Progenitor cell of endocrine pancreas (in vitro differentiated cells): ENCODE data around the gene PRUNE1. TPM values are rescaled to one million over a fixed set of nuclear protein-coding genes. Genes with fewer than 3 reads are reported as not detected.

Experiments used
- DNase-seq: peaks from one replicate; pipeline ENCODE4 v3.0.0; 2021; ENCODE audit warnings: low spot score; ENCODE audit not compliant: unreplicated experiment
- H3K27ac Mint-ChIP-seq: 2 replicates; pipeline ENCODE4 v1.8.0; 2021; ENCODE audit warnings: mild to moderate bottlenecking, moderate library complexity, mixed read lengths
- H3K27me3 Mint-ChIP-seq: 2 replicates; pipeline ENCODE4 v1.8.0; 2021; ENCODE audit warnings: mixed read lengths
- H3K36me3 Mint-ChIP-seq: 2 replicates; pipeline ENCODE4 v1.8.0; 2022; ENCODE audit warnings: mixed read lengths; ENCODE audit not compliant: insufficient read depth
- H3K4me1 Mint-ChIP-seq: 2 replicates; pipeline ENCODE4 v1.8.0; 2021; ENCODE audit warnings: low read depth, mixed read lengths
- H3K4me3 Mint-ChIP-seq: 2 replicates; pipeline ENCODE4 v1.8.0; 2021; ENCODE audit warnings: low read depth, mild to moderate bottlenecking, moderate library complexity, mixed read lengths
- H3K9me3 Mint-ChIP-seq: 2 replicates; pipeline ENCODE4 v1.8.0; 2021; ENCODE audit warnings: low read depth, mixed read lengths
- long read RNA-seq: library from polyadenylated mRNA; unstranded; transcript quantifications from one replicate; pipeline ENCODE4 v2.0.0, GENCODE V29; 2020
- total RNA-seq: library from RNA; stranded (reverse); gene quantifications from 2 replicates; pipeline ENCODE4 v1.2.1, GENCODE V29; 2021
- TF ChIP-seq, protein P1 (sequence below): fragments of 200-600 bp; sonication (generic); IDR thresholded peaks from one replicate; pipeline ENCODE4 v1.5.0; 2021; ENCODE audit warnings: antibody characterized with exemption, mild to moderate bottlenecking; ENCODE audit not compliant: unreplicated experiment

PRUNE1 gene, protein sequence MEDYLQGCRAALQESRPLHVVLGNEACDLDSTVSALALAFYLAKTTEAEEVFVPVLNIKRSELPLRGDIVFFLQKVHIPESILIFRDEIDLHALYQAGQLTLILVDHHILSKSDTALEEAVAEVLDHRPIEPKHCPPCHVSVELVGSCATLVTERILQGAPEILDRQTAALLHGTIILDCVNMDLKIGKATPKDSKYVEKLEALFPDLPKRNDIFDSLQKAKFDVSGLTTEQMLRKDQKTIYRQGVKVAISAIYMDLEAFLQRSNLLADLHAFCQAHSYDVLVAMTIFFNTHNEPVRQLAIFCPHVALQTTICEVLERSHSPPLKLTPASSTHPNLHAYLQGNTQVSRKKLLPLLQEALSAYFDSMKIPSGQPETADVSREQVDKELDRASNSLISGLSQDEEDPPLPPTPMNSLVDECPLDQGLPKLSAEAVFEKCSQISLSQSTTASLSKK
- total RNA-seq: 23.8 and 24.4 TPM in 2 replicates
- long read RNA-seq, transcript PRUNE1-201 (8 exons, 2,997 nt): major isoform, 12 of 34 reads
- long read RNA-seq, transcript PRUNE1-204 (7 exons, 2,788 nt): minor isoform, 7 of 34 reads
- long read RNA-seq, partial matches to known transcripts: 1 of 34 reads
- long read RNA-seq, other reads (novel, unspliced or antisense): 12 of 34 reads

DNA sequence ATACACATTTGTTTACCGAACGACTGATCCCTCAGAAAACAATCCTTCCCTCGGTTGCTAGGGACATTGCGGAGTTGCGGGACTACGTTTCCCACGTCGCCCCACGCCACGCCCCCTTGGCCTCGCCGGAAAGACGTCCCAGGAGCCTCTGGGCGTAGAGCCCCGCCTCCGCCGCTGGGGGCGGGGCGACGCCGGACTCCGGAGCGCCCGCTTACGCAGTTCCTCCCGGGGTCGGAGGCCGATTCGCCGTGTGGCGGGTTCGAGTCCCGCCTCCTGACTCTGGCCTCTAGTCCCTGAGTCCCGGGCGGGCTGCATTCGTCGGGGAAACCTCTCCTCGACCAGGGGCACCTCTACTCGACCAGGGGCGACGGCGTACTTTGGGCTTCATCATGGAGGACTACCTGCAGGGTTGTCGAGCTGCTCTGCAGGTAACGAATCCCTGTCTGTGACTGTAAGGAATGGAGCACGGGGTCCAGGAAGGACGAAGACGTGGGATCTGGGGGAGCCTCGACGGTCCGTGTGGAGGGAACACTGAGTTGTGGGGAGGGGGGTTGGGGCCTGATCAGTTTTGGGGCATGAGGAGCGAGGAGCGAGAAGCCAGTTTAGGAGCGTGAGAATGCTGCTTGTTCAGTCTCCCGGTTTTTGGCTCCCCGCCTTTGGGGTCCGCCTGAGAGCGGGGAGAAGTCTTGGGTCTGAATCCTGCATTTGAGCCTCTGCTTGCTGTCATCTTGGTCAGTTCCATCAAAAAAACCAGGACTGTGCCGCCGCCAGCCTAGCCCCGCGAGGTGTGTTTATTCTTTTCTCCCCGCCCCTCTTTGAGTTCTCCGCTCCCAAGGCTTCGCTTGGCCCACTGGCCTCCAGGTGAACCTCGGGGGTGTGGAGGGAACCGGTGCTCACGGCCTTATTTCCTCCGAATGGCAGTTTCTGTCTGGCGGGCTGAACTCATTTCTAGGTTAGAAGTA lies at the start of gene PRUNE1:
PRUNE1 (plus strand) TSS at position 206 of the 962 bp plus-strand sequence; CDS start at position 390, 184 bp downstream.
- no peaks in the 10 kb centered on the region for H3K9me3 Mint-ChIP-seq
- peak; percentile 91 for DNase-seq
- H3K36me3 Mint-ChIP-seq: no peaks in the 10 kb centered on the region
- peaks cover 56% of the 10 kb centered on the region for H3K4me1 Mint-ChIP-seq
- peak within 1 kb of the TSS; percentile 99 for H3K27ac Mint-ChIP-seq
- peak within 1 kb of the TSS; percentile 89 for H3K4me3 Mint-ChIP-seq
- TF ChIP-seq, protein P1, sequence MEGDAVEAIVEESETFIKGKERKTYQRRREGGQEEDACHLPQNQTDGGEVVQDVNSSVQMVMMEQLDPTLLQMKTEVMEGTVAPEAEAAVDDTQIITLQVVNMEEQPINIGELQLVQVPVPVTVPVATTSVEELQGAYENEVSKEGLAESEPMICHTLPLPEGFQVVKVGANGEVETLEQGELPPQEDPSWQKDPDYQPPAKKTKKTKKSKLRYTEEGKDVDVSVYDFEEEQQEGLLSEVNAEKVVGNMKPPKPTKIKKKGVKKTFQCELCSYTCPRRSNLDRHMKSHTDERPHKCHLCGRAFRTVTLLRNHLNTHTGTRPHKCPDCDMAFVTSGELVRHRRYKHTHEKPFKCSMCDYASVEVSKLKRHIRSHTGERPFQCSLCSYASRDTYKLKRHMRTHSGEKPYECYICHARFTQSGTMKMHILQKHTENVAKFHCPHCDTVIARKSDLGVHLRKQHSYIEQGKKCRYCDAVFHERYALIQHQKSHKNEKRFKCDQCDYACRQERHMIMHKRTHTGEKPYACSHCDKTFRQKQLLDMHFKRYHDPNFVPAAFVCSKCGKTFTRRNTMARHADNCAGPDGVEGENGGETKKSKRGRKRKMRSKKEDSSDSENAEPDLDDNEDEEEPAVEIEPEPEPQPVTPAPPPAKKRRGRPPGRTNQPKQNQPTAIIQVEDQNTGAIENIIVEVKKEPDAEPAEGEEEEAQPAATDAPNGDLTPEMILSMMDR: no peak
- H3K27me3 Mint-ChIP-seq: no peaks in the 10 kb centered on the region

DNA sequence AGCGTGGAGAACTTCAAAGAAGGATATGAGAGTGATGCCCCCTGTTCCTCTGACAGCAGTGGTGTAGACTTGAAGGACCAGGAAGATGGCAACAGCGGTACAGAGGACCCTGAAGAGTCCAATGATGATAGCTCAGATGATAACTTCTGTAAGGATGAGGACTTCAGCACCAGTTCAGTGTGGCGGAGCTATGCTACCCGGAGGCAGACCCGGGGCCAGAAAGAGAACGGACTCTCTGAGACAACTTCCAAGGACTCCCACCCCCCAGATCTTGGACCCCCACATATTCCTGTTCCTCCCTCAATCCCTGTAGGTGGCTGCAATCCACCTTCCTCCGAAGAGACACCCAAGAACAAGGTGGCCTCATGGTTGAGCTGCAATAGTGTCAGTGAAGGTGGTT lies 47.6 kb upstream of the PRUNE1 start:
- no peak for DNase-seq
- Mint-ChIP-seq H3K27ac (no peak overlapping the region), H3K4me3 (no peak overlapping the region), H3K4me1 (peaks cover 2% of the 10 kb centered on the region), H3K36me3 (peaks cover 51% of the 10 kb centered on the region), H3K9me3 (no peaks in the 10 kb centered on the region), H3K27me3 (no peaks in the 10 kb centered on the region)
- TF ChIP-seq, protein P1: no peak

DNA sequence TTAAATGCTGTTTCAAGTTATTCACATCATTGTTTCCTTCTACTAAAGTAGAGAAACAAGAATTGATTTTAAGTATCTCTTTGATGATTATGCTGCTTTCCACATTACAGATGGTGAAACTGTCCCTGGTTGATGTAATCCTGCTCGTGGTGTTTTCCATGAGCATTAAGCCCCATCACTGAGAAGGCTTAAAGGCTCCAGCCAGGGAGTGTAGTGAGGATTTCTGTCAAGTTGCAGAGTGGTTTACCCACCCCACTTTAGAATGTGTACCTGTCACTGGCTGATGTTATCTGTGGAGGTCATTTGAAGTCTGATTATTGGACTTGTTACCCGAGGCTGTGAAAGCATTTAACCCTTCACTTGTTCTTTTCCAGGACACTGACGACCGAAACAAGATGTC lies 46.5 kb upstream of the PRUNE1 start:
- TF ChIP-seq, protein P1: no peak
- peaks cover 2% of the 10 kb centered on the region for H3K4me1 Mint-ChIP-seq
- no peak for DNase-seq
- no peaks in the 10 kb centered on the region for H3K9me3 Mint-ChIP-seq
- H3K4me3 Mint-ChIP-seq: no peak overlapping the region
- H3K27ac Mint-ChIP-seq: peak overlapping the region; percentile 9
- no peaks in the 10 kb centered on the region for H3K27me3 Mint-ChIP-seq
- peaks cover 53% of the 10 kb centered on the region for H3K36me3 Mint-ChIP-seq

DNA sequence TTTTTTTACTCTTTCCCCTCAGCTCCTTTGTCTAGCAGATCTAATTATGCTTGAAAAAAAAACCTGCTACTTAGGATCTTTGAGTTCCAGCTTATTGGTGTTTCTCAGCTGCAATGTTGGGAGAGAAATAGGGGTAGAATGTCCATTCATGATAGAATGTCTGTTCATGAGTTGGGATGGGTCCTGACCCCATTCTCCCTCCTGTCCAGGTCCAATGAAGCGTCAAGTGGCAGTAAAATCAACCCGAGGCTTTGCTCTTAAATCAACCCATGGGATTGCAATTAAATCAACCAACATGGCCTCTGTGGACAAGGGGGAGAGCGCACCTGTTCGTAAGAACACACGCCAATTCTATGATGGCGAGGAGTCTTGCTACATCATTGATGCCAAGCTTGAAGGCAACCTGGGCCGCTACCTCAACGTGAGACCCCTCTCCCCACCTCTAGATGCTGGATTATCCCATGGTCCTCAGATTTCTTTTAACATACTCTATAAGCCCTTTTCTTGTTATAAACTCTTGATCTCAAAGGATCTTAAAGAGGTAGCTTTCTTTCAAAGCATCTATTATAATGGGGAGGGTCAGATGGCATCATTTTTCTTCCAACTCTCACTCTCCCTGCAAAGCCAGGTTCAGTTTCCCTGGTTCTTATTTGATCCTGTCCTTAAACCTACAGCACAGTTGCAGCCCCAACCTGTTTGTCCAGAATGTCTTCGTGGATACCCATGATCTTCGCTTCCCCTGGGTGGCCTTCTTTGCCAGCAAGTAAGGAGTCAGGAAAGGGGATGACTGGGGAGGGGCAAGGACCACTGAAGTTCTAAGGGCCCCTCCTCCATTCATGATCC lies 44.7 kb upstream of the PRUNE1 start:
- peaks cover 2% of the 10 kb centered on the region for H3K4me1 Mint-ChIP-seq
- H3K36me3 Mint-ChIP-seq: peaks cover 61% of the 10 kb centered on the region
- H3K27me3 Mint-ChIP-seq: no peaks in the 10 kb centered on the region
- no peak overlapping the region for H3K4me3 Mint-ChIP-seq
- DNase-seq: no peak
- TF ChIP-seq, protein P1: no peak
- H3K9me3 Mint-ChIP-seq: no peaks in the 10 kb centered on the region
- peak overlapping the region; percentile 71 for H3K27ac Mint-ChIP-seq
